ENCODE measurements around the gene TDP1.

The TDP1 gene

DNA sequence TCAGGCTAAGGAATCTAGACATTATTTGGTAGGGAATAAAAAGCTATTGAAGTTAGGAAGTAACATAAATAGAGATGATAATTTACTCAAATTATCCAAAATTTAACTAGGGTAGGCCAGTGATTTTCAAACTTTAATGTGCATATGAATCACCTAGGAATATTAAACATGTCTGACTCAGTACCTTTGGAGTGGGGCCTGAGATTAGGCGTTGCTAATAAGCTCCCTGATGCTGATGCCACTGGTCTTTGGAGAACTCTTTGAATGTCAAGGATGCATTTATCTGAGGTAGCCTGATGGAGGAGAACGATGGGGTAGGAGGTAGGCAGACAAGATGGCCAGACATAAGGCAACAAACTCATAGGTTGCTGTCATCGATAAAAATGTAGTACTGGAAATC, 34.4 kb upstream of the TDP1 start:
- no peak overlapping the region for H3K4me3 ChIP-seq (ENCODE audit: low read depth, low read length)
- TF ChIP-seq, protein P1, sequence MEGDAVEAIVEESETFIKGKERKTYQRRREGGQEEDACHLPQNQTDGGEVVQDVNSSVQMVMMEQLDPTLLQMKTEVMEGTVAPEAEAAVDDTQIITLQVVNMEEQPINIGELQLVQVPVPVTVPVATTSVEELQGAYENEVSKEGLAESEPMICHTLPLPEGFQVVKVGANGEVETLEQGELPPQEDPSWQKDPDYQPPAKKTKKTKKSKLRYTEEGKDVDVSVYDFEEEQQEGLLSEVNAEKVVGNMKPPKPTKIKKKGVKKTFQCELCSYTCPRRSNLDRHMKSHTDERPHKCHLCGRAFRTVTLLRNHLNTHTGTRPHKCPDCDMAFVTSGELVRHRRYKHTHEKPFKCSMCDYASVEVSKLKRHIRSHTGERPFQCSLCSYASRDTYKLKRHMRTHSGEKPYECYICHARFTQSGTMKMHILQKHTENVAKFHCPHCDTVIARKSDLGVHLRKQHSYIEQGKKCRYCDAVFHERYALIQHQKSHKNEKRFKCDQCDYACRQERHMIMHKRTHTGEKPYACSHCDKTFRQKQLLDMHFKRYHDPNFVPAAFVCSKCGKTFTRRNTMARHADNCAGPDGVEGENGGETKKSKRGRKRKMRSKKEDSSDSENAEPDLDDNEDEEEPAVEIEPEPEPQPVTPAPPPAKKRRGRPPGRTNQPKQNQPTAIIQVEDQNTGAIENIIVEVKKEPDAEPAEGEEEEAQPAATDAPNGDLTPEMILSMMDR (IDR thresholded peaks at IDR 0.05; ENCODE audit: low read depth, low read length): no peak

DNA sequence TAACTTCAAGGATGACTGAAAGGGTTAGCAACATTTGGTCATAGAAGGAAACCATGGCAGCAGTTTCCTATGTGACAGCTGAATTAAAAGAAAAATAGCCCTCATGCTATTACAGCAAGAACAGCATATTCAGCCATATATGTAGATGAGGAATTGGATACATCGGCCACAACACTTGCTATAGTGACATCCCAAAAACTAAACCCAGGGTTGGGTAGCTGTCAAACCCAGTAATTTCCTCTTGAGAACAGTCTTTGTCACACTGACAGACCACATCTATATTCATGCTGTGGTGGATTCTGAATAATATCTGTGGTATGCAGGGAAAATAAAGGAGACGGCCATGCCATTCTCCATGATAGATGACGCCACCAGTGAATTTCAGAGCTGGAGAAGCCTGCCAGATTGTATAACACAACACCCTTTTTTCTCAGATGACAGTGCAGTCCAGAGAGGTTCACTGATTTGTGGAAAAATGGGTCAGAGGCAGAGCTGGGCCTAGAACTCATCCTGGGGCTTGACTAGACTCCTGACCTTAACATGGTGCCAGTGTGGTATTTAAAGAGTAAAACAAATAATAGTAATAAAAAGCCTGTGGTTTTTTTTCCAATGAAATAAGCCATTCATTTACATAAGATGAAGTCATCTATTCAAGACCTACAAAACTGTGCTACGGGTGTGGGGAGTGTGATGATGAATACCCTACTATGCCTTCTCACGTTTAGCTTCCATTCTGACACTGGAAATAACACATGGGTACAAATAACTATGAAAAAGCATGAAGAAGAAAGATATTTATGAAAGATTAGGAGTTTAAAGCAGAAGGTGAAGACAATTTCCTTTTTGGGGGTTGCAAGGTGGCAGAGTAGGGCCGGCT, 33.5 kb upstream of the TDP1 start:
- TF ChIP-seq, protein P1 (IDR thresholded peaks at IDR 0.05; ENCODE audit: low read depth, low read length): no peak
- no peak overlapping the region for H3K4me3 ChIP-seq (ENCODE audit: low read depth, low read length)

GRCh38 chr14:89924268-89924667, 31.5 kb upstream of the TDP1 start:
- no peak overlapping the region for H3K4me3 ChIP-seq (ENCODE audit: low read depth, low read length)
- TF ChIP-seq, protein P1 (IDR thresholded peaks at IDR 0.05; ENCODE audit: low read depth, low read length): no peak

GRCh38 chr14:89926694-89927093, 29.0 kb upstream of the TDP1 start:
- TF ChIP-seq, protein P1 (IDR thresholded peaks at IDR 0.05; ENCODE audit: low read depth, low read length): no peak
- H3K4me3 ChIP-seq (ENCODE audit: low read depth, low read length): no peak overlapping the region

DNA sequence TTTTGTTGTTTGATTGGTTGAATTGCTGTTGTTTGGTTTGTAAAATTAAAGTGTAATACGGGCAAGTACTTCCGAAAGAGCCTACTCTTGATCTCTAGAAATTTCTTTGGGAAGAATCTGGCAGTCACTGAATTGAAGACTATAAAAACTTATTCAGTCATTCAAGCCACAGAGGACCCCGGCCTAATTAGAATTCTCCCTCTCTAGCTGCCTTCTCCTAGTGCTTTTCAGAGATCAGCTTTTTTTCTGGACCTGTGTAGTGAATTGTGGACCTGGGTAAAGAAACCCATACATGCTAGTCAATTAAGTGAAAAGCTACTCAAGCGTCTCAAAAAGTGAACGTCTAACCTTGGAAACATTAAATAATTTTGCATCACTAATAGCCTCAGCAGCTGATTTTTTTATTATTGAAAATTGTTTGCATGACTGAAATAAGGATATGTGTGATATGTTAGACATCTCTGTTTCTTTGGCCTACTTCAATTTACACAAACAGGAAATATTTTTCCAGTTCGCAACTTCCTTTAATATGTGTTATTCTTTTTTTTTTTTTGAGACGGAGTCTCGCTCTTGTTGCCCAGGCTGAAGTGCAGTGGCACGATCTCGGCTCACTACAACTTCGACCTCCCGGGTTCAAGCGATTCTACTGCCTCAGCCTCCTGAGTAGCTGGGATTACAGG, 28.4 kb upstream of the TDP1 start:
- no peak overlapping the region for H3K4me3 ChIP-seq (ENCODE audit: low read depth, low read length)
- TF ChIP-seq, protein P1 (IDR thresholded peaks at IDR 0.05; ENCODE audit: low read depth, low read length): no peak

GRCh38 chr14:89933002-89933401, 22.7 kb upstream of the TDP1 start:
- no peak overlapping the region for H3K4me3 ChIP-seq (ENCODE audit: low read depth, low read length)
- TF ChIP-seq, protein P1 (IDR thresholded peaks at IDR 0.05; ENCODE audit: low read depth, low read length): no peak

GRCh38 chr14:89936654-89937185, 19.0 kb upstream of the TDP1 start:
- H3K4me3 ChIP-seq (ENCODE audit: low read depth, low read length): no peak overlapping the region
- TF ChIP-seq, protein P1 (IDR thresholded peaks at IDR 0.05; ENCODE audit: low read depth, low read length): no peak

Data from WI38 (cell line).